RWPE1 (cell line): ENCODE results near the gene LILRA5.
"Not testable (repeated sequence)": the region's sequence is repeated elsewhere in the genome, so short reads cannot be mapped to it uniquely, and the experiment has no call there.

Experiments
- CTCF ChIA-PET: fragments of 350-600 bp; sonication (Branson Sonifier 250); formaldehyde crosslinking; extraction: SDS; loops from one replicate; lab custom pipeline; 2021; lab: Yijun Ruan, JAX
- POLR2A ChIA-PET: fragments of 400-600 bp; formaldehyde crosslinking; extraction: SDS; loops from one replicate; lab custom pipeline; 2020; ENCODE audit warnings: antibody characterized with exemption; ENCODE audit not compliant: low non-redundant PET; lab: Yijun Ruan, JAX
- DNase-seq: peaks from one replicate; pipeline ENCODE4 v3.0.0; 2012; ENCODE audit warnings: low spot score
- H3K27ac ChIP-seq: fragments of 450-650 bp; 2 replicates; pipeline ENCODE4 v1.5.1; 2017
- TF ChIP-seq, protein P1 (sequence below): fragments of 450-650 bp; conservative IDR thresholded peaks from 2 replicates; pipeline ENCODE4 v1.5.1; 2017; ENCODE audit warnings: low read depth, mild to moderate bottlenecking

The LILRA5 gene

DNA sequence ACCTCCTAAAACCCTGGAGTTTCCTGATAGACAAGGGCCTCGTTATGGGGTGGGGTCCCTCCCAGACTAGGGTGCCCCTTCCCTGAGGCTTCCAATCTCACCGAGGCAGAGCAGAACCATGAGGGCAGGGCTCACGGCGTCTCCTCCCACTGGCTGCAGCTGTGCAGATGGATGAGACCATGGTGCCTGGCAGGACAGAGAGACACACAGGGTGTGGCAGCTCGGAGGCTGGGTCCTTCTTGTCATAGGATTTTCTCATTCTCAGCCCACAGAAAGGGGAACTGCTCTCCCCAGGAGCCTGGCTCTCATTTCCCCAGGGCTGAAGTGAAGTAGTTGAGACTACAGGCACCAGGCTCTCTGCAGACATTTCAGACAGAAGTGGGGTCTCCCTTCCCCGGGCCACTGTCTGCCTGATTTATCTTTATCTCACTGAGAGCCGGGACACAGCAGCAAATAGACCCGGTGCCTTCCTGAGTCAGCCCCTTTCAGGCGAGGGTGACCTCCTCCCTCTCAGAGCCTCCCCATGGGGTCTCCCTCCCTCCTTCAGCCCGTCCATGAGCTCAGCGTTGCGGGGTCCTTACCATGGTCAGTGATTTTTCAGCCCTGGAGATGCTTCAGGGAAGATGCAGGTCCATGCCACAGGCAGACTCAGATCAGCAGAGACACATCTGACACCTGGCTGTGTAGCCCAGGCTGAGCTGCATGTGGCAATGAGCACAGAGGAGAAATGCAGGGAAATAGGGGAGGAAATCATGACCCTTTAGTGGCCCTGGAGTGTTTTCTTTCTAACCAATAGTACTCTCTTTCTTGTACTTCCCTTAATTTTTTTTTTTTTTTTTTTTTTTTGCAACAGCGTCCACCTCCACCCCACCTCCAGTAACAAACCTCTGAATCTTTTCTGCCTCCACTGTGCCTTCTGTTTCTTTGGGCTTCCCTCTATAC is at the start of gene LILRA5:
Gene LILRA5, minus strand, starts transcription at position 731 of the 942 bp plus-strand sequence. Its CDS starts 147 bp downstream, at position 584.
- DNase-seq = no peak
- H3K27ac ChIP-seq = no peak within 1 kb of the TSS
- TF ChIP-seq, protein P1, sequence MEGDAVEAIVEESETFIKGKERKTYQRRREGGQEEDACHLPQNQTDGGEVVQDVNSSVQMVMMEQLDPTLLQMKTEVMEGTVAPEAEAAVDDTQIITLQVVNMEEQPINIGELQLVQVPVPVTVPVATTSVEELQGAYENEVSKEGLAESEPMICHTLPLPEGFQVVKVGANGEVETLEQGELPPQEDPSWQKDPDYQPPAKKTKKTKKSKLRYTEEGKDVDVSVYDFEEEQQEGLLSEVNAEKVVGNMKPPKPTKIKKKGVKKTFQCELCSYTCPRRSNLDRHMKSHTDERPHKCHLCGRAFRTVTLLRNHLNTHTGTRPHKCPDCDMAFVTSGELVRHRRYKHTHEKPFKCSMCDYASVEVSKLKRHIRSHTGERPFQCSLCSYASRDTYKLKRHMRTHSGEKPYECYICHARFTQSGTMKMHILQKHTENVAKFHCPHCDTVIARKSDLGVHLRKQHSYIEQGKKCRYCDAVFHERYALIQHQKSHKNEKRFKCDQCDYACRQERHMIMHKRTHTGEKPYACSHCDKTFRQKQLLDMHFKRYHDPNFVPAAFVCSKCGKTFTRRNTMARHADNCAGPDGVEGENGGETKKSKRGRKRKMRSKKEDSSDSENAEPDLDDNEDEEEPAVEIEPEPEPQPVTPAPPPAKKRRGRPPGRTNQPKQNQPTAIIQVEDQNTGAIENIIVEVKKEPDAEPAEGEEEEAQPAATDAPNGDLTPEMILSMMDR = no peak
- POLR2A ChIA-PET = no interaction called here
- CTCF ChIA-PET = no interaction called here

DNA sequence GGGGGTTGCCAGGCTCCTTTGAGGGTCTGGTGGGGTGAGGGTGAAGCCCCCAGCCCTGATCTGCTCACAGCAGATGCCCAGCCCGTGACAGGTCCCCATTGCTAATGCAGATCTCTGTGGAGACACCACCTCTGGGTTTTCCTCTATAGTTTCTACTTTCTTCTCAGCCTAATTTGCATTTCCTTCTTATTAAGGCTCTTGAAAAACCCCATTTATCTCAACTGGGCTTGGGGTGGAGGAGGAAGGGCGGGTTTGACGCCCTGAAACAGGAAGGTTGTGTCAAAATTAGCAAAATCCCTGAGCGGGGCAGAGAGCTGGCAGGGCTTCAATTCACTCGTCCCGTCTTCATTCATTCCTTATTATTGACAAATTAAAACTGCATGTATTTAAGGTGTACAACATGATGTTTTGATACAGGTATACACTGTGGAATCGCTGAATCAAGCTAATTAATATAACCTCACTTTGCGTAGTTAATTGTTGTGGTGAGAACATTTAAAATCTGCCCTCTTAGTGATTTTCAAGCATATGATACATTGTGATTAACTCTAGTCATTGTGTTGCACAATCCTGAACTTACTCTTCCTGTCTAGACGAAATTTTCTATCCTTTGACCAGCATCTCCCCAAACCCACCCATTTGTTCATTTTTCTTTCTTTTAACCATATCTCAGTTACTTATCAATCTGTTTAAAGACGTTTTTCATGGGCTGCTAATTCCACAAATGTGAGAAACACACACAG is 48.9 kb upstream of the LILRA5 start:
- H3K27ac ChIP-seq, POLR2A ChIA-PET, DNase-seq, CTCF ChIA-PET: not testable (repeated sequence)

DNA sequence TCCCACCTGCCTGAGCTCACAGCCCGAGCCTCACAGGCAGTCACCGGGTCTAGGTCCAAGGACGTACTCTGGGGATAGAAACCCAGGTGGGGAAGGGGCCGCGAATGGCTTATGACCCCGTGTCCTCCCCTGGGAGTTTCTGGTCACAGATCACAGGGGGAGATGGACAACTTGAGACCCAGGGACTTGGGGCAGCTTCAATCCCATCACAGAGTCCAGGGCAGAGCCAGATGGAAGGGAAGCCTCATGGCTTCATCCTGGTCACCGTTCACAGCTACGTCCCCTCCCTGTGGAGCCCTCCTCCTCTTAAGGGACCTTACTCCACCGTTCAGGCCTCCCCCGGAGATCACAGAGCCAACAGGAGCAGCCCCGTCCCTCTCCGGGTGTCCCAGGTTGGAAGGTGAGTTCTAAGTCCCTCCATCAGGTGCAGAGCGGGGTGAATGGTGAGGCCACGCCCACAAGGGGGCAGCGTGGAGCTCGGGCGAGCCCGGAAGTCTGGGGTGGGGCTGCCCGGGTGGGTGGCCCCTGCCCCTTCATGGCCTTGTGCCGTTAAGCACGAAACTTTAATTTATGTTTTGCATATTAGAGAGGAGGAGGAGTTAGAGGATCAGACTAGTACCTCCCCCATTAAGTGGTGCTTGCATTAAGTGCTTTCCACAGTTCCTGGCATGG is 46.3 kb upstream of the LILRA5 start:
- CTCF ChIA-PET, H3K27ac ChIP-seq, DNase-seq, POLR2A ChIA-PET: not testable (repeated sequence)

- ChIA-PET CTCF (no interaction called here), POLR2A (no interaction called here)
- TF ChIP-seq, protein P1 = no peak
- no peak for DNase-seq
- no peak overlapping the region for H3K27ac ChIP-seq
These were observed 44.4 kb upstream of the LILRA5 start for GRCh38 chr19:54357381-54357780.

GRCh38 chr19:54356444-54357056 is 43.6 kb upstream of the LILRA5 start:
- H3K27ac ChIP-seq = no peak overlapping the region
- no peak for DNase-seq
- ChIA-PET POLR2A (no interaction called here), CTCF (no interaction called here)
- TF ChIP-seq, protein P1 = no peak

- POLR2A ChIA-PET = no interaction called here
- CTCF ChIA-PET = interaction anchor here (0.6 to 1.2 kb wide), 3 partner anchors 18 to 218 kb away, joined by 3 to 5 read pairs (median 3); partner anchors contain the start of gene LILRA2
- no peak overlapping the region for H3K27ac ChIP-seq
- DNase-seq = no peak
- TF ChIP-seq, protein P1 = no peak
These were observed 42.7 kb upstream of the LILRA5 start for GRCh38 chr19:54355675-54356074.

DNA sequence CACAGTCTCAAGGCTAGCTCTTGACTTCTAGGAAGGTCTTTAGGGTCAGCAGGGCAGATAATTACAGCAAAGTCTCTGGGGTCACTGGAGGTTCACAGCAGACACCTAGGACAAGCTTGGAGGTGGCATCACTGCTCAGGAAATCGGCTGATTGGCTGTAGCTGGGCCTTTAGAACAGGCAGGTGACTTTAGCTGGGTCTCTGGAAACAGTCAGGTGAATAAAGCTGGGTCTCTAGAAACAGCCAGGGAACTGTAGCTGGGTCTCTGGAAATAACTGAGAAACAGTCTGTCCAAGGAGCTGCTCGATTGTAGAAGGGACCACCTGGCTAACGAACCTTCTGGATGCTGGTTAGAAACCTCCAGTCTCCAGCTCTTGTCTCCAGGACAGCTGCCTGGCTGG is 41.8 kb upstream of the LILRA5 start:
- TF ChIP-seq, protein P1 = no peak
- CTCF ChIA-PET = interaction anchor here (0.6 to 1.2 kb wide), 3 partner anchors 27 to 1252 kb away, joined by 3 to 5 read pairs (median 3); no protein-coding TSS in a partner anchor
- H3K27ac ChIP-seq = no peak overlapping the region
- DNase-seq = no peak
- POLR2A ChIA-PET = no interaction called here
